HCT116 (cell line): Measurements from ENCODE around the gene SYNE4.

Experiments
- ATF3 ChIP-seq: IDR thresholded peaks from 2 replicates; pipeline ENCODE4 v1.6.1; 2012
- SIN3A ChIP-seq: IDR thresholded peaks from 2 replicates; pipeline ENCODE4 v1.6.1; 2012; ENCODE audit warnings: low read depth

- TF ChIP-seq SIN3A (no peak), ATF3 (no peak)
Observed at GRCh38 chr19:36028313-36029041, 19.9 kb upstream of the SYNE4 start.
